ENCODE results near the gene PRDM2.

The PRDM2 gene

DNA sequence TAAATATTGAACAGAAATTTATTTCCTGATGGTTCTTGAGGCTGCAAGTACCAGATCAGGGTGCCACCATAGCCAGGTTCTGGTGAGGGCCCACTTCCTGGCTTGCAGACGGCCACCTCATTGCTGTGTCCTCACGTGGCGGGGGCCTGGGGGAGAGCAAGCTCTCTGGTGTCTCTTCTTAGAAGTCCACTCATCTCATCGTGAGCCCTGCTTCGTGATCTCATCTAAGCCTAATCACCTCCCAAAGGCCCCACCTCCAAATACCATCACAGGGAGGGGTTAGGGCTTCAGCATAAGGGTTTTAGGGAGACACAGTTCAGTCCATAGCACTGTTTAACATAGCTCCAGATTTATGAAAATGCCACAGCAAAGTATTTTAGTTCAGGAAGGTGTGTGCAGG is 119.7 kb downstream of the PRDM2 start:
- TF ChIP-seq, protein P1, sequence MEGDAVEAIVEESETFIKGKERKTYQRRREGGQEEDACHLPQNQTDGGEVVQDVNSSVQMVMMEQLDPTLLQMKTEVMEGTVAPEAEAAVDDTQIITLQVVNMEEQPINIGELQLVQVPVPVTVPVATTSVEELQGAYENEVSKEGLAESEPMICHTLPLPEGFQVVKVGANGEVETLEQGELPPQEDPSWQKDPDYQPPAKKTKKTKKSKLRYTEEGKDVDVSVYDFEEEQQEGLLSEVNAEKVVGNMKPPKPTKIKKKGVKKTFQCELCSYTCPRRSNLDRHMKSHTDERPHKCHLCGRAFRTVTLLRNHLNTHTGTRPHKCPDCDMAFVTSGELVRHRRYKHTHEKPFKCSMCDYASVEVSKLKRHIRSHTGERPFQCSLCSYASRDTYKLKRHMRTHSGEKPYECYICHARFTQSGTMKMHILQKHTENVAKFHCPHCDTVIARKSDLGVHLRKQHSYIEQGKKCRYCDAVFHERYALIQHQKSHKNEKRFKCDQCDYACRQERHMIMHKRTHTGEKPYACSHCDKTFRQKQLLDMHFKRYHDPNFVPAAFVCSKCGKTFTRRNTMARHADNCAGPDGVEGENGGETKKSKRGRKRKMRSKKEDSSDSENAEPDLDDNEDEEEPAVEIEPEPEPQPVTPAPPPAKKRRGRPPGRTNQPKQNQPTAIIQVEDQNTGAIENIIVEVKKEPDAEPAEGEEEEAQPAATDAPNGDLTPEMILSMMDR (conservative IDR thresholded peaks at IDR 0.05), result no peak
- no peak for TF ChIP-seq ZFX (IDR thresholded peaks at IDR 0.05)
- H3K27ac ChIP-seq, result no peak overlapping the region

DNA sequence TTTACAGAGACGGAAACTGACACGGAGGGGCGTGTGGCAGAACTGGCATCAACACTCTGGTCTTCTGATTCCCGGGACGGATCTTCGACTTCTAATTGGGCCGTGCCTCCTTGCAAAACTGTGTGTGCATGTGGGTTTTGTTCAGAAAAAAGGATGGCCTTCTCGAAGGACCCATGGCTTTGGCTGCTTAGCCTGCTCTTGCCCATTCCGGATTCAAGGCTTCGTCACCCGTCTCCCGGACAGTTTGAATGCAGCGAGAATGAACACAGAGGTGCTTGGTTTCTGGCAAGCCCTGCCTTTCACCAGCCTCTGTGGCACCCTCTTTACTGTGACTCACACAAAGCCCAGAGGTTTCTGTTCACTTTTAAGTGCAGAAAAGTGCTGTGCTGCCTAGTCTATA is 120.1 kb downstream of the PRDM2 start:
- TF ChIP-seq, protein P1 (conservative IDR thresholded peaks at IDR 0.05), result no peak
- no peak for TF ChIP-seq ZFX (IDR thresholded peaks at IDR 0.05)

DNA sequence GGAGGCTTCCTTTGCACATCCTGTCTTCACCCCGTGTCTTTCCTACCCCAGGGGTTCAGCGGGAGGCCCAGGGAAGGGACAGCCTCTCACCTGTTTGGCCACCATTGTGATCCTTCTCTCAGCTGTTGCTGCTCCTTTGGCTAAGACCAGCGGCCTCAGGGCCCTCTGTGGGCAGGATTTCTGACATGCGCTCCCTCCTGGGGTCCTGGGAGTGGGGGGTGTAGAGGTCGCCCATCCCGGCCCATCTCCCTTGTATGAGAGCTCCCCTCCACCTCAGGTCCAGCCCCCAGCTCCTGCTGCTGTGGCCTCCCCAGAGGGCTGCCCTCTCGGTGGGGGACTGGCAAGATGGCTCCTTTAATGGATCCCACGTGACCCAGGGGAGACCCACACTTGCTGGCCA is 120.5 kb downstream of the PRDM2 start:
- TF ChIP-seq, protein P1 (conservative IDR thresholded peaks at IDR 0.05), result no peak
- TF ChIP-seq ZFX (IDR thresholded peaks at IDR 0.05), result no peak
- no peak overlapping the region for H3K27ac ChIP-seq

More for the DNA sequence above, 120.1 kb downstream of the PRDM2 start:
- no peak overlapping the region for H3K27ac ChIP-seq

DNA sequence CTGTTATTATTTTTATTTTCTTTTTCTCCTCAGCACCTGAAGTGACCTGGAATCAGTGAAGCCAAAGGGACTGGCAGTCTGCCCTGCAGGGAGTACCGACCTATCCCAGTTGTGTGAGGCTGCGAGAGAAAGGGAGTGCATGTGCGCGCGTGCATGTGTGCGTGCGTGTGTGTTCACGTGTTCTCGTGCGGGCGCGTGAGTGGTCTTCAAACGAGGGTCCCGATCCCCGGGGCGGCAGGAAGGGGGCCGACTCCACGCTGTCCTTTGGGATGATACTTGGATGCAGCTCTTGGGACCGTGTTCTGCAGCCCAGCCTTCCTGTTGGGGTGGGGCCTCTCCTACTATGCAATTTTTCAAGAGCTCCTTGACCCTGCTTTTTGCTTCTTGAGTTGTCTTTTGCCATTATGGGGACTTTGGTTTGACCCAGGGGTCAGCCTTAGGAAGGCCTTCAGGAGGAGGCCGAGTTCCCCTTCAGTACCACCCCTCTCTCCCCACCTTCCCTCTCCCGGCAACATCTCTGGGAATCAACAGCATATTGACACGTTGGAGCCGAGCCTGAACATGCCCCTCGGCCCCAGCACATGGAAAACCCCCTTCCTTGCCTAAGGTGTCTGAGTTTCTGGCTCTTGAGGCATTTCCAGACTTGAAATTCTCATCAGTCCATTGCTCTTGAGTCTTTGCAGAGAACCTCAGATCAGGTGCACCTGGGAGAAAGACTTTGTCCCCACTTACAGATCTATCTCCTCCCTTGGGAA is 123.3 kb downstream of the PRDM2 start:
- H3K27ac ChIP-seq, result no peak overlapping the region
- TF ChIP-seq, protein P1 (conservative IDR thresholded peaks at IDR 0.05), result no peak
- TF ChIP-seq ZFX (IDR thresholded peaks at IDR 0.05), result no peak

DNA sequence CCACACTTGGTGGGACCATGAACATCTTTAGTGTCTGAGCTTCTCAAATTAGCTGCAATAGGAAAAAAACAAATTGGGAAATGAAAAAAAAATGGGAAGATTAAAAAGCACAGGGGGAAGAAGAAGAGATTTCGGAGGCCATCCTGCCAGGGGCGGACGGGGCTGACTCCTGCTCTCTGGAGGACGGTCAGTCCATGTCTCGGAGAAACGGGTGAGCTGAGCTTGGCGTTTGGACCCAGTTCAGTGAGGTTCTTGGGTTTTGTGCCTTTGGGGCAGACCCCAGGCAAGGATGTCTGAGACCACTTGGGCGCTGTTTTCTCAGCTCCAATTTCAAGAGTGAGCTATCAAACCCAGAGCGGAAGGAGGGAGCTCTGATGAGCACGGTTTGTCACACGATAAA is 123.9 kb downstream of the PRDM2 start:
- TF ChIP-seq ZFX (IDR thresholded peaks at IDR 0.05), result no peak
- TF ChIP-seq, protein P1 (conservative IDR thresholded peaks at IDR 0.05), result no peak

DNA sequence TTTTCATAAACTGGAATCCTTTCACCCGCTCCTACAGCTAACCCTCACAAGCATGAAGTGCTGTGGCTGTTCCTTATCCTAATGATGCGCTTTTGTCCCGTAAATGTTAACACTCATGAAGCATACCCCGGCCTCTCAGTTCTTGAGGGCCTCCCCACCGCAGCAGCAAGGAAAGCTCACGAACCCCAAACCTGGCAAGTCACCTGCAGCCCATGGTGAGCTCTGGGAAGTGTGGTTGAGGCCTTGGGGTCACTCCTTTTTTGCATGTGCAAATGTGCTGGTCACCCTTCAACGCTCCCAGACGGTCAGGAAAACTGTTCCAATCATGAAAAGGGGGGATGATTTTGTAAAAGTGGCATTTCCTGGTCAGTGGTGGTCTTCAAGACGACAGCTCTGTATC is 124.6 kb downstream of the PRDM2 start:
- TF ChIP-seq, protein P1 (conservative IDR thresholded peaks at IDR 0.05), result no peak
- no peak for TF ChIP-seq ZFX (IDR thresholded peaks at IDR 0.05)
- no peak overlapping the region for H3K27ac ChIP-seq

More for the DNA sequence above, 123.9 kb downstream of the PRDM2 start:
- no peak overlapping the region for H3K27ac ChIP-seq

DNA sequence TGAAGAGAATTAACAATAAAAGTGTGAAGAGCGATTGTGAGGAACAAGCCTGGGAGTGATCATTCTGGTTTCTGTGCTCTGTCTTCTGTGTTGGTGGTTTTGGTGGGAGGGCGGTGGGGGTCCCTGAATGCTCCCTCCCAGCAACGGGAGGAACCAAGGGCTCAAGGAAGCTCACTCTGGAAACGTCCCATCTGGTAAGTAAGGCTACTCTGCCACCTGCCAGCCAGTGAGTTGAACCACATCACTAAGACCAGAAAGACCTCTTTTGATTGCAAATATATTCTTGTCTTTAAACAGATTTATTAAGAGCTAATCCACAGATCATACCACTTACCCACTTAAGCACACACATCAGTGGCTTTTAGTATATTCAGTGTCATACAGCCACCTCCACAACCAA is 125.0 kb downstream of the PRDM2 start:
- TF ChIP-seq, protein P1 (conservative IDR thresholded peaks at IDR 0.05), result no peak
- TF ChIP-seq ZFX (IDR thresholded peaks at IDR 0.05), result no peak
- H3K27ac ChIP-seq, result no peak overlapping the region

All from C4-2B (cell line).